Measurements from ENCODE around the gene ZFP36. TPM values are rescaled to one million over a fixed set of nuclear protein-coding genes. Genes with fewer than 3 reads are reported as not detected.

ZFP36 gene
- total and polyA plus RNA-seq, 2 of the 8 experiments (the other 6 are each of a cell fraction or from before 2014, with no cell fraction given): 4.0 to 10.9 TPM

GRCh38 chr19:39390751-39391437, 15.8 kb upstream of the ZFP36 start, which contains the start of the genes MED29 and PAF1 (continued):
- TF ChIP-seq TCF12 (IDR thresholded peaks at IDR 0.05; ENCODE audit: low read depth, low read length) (0 out of 2 replicates have a peak, but pooled peaks have one; percentile 21), CHD1 (IDR thresholded peaks at IDR 0.05; ENCODE audit: low read depth, low read length) (no peak), EGR1 (IDR thresholded peaks at IDR 0.05; ENCODE audit: borderline replicate concordance, low read depth, low read length) (no peak), MAX (IDR thresholded peaks at IDR 0.05) (peak; percentile 80), CREB1 (IDR thresholded peaks at IDR 0.05) (peak; percentile 91), TAF1 (IDR thresholded peaks at IDR 0.05; ENCODE audit: low read depth, low read length) (peak; percentile 97), JUND (IDR thresholded peaks at IDR 0.05; ENCODE audit: low read length) (peak; percentile 76), POLR2A (IDR thresholded peaks at IDR 0.05; ENCODE audit: control extremely low read depth in 1 of 2, low read depth in 2 of 2, low read length in 2 of 2) (peak; percentile 93 to 98), BRCA1 (IDR thresholded peaks at IDR 0.05; ENCODE audit: low read depth, low read length) (no peak), POLR2AphosphoS5 (IDR thresholded peaks at IDR 0.05; ENCODE audit: low read depth, low read length) (peak; percentile 98), PHF8 (conservative IDR thresholded peaks at IDR 0.05; ENCODE audit: low read depth, low read length) (peak; percentile 78), CBX5 (IDR thresholded peaks at IDR 0.05; ENCODE audit: low read depth, low read length) (no peak), POU5F1 (IDR thresholded peaks at IDR 0.05; ENCODE audit: low read depth, low read length) (no peak), NRF1 (IDR thresholded peaks at IDR 0.05; ENCODE audit: low read depth, low read length) (no peak), RNF2 (IDR thresholded peaks at IDR 0.05; ENCODE audit: borderline replicate concordance, low read depth, low read length, missing control alignments, poor library complexity, severe bottlenecking) (no peak), RXRA (IDR thresholded peaks at IDR 0.05; ENCODE audit: insufficient read depth, low read depth, low read length) (no peak), SP1 (IDR thresholded peaks at IDR 0.05; ENCODE audit: low read depth, low read length) (peak; percentile 97), SIN3A (conservative IDR thresholded peaks at IDR 0.05 in 1 of 2, IDR thresholded peaks at IDR 0.05 in 1 of 2; ENCODE audit: low read depth in 1 of 2, low read length in 2 of 2) (peak; percentile 45 to 64; a peak in 2 of 4 replicates), TBP (IDR thresholded peaks at IDR 0.05; ENCODE audit: low read depth, low read length) (peak; percentile 96), RAD21 (IDR thresholded peaks at IDR 0.05 in 1 of 2, conservative IDR thresholded peaks at IDR 0.05 in 1 of 2; ENCODE audit: low read depth in 2 of 2, low read length in 2 of 2) (no peak), BACH1 (IDR thresholded peaks at IDR 0.05; ENCODE audit: low read length) (0 out of 2 replicates have a peak, but pooled peaks have one; percentile 5), HDAC6 (IDR thresholded peaks at IDR 0.05; ENCODE audit: low read depth, low read length) (peak; percentile 31), SP2 (IDR thresholded peaks at IDR 0.05; ENCODE audit: low read length) (peak; percentile 84), USF2 (IDR thresholded peaks at IDR 0.05; ENCODE audit: low read length) (no peak), GTF2F1 (IDR thresholded peaks at IDR 0.05; ENCODE audit: borderline replicate concordance, low read depth, low read length) (peak; percentile 49)

Measured in H1 (cell line).